ENCODE results near the gene C1orf159. TPM values are rescaled to one million over a fixed set of nuclear protein-coding genes. Genes with fewer than 3 reads are reported as not detected.
A peak's percentile ranks its signal among the peaks of the same experiment; 100 is the strongest.

The C1orf159 gene
- total and polyA plus RNA-seq, 9 of the 15 experiments (the other 6 are each of a cell fraction or from before 2014, with no cell fraction given) = 0.28 to 54.9 (median 10.6) TPM

- TF ChIP-seq ZNF41 (CRISPR knock-in tag; conservative IDR thresholded peaks at IDR 0.05) = no peak
- no peak for TF ChIP-seq ATF3 (IDR thresholded peaks at IDR 0.05)
- TF ChIP-seq ATF3 (CRISPR knock-in tag; conservative IDR thresholded peaks at IDR 0.05) = no peak
- TF ChIP-seq HOMEZ (CRISPR knock-in tag; IDR thresholded peaks at IDR 0.05) = no peak; the same call in 1 of the 2 replicates
- TF ChIP-seq, protein P1, sequence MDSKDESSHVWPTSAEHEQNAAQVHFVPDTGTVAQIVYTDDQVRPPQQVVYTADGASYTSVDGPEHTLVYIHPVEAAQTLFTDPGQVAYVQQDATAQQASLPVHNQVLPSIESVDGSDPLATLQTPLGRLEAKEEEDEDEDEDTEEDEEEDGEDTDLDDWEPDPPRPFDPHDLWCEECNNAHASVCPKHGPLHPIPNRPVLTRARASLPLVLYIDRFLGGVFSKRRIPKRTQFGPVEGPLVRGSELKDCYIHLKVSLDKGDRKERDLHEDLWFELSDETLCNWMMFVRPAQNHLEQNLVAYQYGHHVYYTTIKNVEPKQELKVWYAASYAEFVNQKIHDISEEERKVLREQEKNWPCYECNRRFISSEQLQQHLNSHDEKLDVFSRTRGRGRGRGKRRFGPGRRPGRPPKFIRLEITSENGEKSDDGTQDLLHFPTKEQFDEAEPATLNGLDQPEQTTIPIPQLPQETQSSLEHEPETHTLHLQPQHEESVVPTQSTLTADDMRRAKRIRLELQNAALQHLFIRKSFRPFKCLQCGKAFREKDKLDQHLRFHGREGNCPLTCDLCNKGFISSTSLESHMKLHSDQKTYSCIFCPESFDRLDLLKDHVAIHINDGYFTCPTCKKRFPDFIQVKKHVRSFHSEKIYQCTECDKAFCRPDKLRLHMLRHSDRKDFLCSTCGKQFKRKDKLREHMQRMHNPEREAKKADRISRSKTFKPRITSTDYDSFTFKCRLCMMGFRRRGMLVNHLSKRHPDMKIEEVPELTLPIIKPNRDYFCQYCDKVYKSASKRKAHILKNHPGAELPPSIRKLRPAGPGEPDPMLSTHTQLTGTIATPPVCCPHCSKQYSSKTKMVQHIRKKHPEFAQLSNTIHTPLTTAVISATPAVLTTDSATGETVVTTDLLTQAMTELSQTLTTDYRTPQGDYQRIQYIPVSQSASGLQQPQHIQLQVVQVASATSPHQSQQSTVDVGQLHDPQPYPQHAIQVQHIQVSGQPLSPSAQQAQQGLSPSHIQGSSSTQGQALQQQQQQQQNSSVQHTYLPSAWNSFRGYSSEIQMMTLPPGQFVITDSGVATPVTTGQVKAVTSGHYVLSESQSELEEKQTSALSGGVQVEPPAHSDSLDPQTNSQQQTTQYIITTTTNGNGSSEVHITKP (IDR thresholded peaks at IDR 0.05; ENCODE audit: partially characterized antibody) = peak; percentile 93
- TF ChIP-seq, protein P2, sequence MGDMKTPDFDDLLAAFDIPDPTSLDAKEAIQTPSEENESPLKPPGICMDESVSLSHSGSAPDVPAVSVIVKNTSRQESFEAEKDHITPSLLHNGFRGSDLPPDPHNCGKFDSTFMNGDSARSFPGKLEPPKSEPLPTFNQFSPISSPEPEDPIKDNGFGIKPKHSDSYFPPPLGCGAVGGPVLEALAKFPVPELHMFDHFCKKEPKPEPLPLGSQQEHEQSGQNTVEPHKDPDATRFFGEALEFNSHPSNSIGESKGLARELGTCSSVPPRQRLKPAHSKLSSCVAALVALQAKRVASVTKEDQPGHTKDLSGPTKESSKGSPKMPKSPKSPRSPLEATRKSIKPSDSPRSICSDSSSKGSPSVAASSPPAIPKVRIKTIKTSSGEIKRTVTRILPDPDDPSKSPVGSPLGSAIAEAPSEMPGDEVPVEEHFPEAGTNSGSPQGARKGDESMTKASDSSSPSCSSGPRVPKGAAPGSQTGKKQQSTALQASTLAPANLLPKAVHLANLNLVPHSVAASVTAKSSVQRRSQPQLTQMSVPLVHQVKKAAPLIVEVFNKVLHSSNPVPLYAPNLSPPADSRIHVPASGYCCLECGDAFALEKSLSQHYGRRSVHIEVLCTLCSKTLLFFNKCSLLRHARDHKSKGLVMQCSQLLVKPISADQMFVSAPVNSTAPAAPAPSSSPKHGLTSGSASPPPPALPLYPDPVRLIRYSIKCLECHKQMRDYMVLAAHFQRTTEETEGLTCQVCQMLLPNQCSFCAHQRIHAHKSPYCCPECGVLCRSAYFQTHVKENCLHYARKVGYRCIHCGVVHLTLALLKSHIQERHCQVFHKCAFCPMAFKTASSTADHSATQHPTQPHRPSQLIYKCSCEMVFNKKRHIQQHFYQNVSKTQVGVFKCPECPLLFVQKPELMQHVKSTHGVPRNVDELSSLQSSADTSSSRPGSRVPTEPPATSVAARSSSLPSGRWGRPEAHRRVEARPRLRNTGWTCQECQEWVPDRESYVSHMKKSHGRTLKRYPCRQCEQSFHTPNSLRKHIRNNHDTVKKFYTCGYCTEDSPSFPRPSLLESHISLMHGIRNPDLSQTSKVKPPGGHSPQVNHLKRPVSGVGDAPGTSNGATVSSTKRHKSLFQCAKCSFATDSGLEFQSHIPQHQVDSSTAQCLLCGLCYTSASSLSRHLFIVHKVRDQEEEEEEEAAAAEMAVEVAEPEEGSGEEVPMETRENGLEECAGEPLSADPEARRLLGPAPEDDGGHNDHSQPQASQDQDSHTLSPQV (IDR thresholded peaks at IDR 0.05) = peak; percentile 88; the same call in 1 of the 2 replicates
- TF ChIP-seq, protein P3, sequence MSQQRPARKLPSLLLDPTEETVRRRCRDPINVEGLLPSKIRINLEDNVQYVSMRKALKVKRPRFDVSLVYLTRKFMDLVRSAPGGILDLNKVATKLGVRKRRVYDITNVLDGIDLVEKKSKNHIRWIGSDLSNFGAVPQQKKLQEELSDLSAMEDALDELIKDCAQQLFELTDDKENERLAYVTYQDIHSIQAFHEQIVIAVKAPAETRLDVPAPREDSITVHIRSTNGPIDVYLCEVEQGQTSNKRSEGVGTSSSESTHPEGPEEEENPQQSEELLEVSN (IDR thresholded peaks at IDR 0.05; ENCODE audit: borderline replicate concordance in 1 of 2, extremely low read depth in 1 of 2, insufficient read depth in 1 of 2, insufficient read length in 1 of 2, low read depth in 1 of 2, low read length in 1 of 2, poor library complexity in 1 of 2, severe bottlenecking in 1 of 2) = no peak
- no peak for TF ChIP-seq POLR3A (IDR thresholded peaks at IDR 0.05; ENCODE audit: borderline replicate concordance, extremely low read depth, insufficient read depth, insufficient read length)
- no peak for TF ChIP-seq MIER1 (IDR thresholded peaks at IDR 0.05; ENCODE audit: low read depth)
- TF ChIP-seq PPARD (CRISPR knock-in tag; IDR thresholded peaks at IDR 0.05) = no peak
- no peak for TF ChIP-seq CCNT2 (IDR thresholded peaks at IDR 0.05; ENCODE audit: borderline replicate concordance, extremely low read depth, insufficient read length, low read depth, low read length)
- TF ChIP-seq ZKSCAN1 (IDR thresholded peaks at IDR 0.05; ENCODE audit: low read depth, low read length) = no peak
- no peak for TF ChIP-seq PRMT5 (CRISPR knock-in tag; IDR thresholded peaks at IDR 0.05)
- no peak for TF ChIP-seq FOXJ3 (CRISPR knock-in tag; IDR thresholded peaks at IDR 0.05)
Measured at GRCh38 chr1:1135339-1136136, 19.6 kb upstream of the C1orf159 start (continued).
